DND-41 (cell line): Measurements from ENCODE around the gene RABL6.

ENCODE experiments used
- EZH2 ChIP-seq: IDR thresholded peaks from 3 replicates; pipeline ENCODE4 v1.6.1; 2012; ENCODE audit warnings: borderline replicate concordance, low read depth, mild to moderate bottlenecking, moderate library complexity, low read length, inconsistent platforms; ENCODE audit not compliant: severe bottlenecking
- TF ChIP-seq, protein P1 (sequence below): IDR thresholded peaks from 2 replicates; pipeline ENCODE4 v1.5.1; 2012; ENCODE audit warnings: borderline replicate concordance, low read length, moderate library complexity, mild to moderate bottlenecking; ENCODE audit not compliant: poor library complexity, severe bottlenecking; ENCODE audit errors: extremely low read depth

DNA sequence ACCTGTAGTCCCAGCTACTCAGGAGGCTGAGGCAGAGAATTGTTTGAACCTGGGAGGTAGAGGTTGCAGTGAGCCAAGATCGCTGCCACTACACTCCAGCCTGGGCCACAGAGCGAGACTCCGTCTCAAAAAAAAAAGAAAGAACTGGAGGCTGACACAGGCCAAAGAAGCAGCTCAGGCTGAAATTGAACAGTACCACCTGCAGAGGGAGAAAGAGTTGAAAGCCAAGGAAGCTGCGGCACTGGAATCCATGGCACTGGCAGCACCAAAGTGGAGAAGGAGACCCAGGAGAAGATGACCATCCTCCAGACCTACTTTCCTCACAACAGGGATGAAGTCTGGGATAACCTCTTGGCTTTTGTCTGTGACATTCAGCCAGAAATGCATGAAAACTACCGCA, 27.9 kb upstream of the RABL6 start:
- TF ChIP-seq, protein P1, sequence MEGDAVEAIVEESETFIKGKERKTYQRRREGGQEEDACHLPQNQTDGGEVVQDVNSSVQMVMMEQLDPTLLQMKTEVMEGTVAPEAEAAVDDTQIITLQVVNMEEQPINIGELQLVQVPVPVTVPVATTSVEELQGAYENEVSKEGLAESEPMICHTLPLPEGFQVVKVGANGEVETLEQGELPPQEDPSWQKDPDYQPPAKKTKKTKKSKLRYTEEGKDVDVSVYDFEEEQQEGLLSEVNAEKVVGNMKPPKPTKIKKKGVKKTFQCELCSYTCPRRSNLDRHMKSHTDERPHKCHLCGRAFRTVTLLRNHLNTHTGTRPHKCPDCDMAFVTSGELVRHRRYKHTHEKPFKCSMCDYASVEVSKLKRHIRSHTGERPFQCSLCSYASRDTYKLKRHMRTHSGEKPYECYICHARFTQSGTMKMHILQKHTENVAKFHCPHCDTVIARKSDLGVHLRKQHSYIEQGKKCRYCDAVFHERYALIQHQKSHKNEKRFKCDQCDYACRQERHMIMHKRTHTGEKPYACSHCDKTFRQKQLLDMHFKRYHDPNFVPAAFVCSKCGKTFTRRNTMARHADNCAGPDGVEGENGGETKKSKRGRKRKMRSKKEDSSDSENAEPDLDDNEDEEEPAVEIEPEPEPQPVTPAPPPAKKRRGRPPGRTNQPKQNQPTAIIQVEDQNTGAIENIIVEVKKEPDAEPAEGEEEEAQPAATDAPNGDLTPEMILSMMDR = no peak
- TF ChIP-seq EZH2 = no peak
